ENCODE data around the gene CCDC170.

GRCh38 chr6:151649835-151650234 is 156.0 kb downstream of the CCDC170 start:
- no peak for TF ChIP-seq CTCF (IDR thresholded peaks at IDR 0.05; ENCODE audit: poor library complexity)
- no peak for TF ChIP-seq EZH2 (IDR thresholded peaks at IDR 0.05; ENCODE audit: borderline replicate concordance)
- TF ChIP-seq EZH2phosphoT487 (IDR thresholded peaks at IDR 0.05; ENCODE audit: low read depth, severe bottlenecking, unreplicated experiment), result no peak
